ENCODE data around the gene DUS1L.

Gene DUS1L

GRCh38 chr17:82086941-82087906, 21.6 kb upstream of the DUS1L start:
- DNase-seq (ENCODE audit: low read depth): no peak
- no peak overlapping the region for H3K4me3 ChIP-seq (ENCODE audit: low read length)
- no peak for TF ChIP-seq CTCF (conservative IDR thresholded peaks at IDR 0.05; ENCODE audit: low read length)

DNA sequence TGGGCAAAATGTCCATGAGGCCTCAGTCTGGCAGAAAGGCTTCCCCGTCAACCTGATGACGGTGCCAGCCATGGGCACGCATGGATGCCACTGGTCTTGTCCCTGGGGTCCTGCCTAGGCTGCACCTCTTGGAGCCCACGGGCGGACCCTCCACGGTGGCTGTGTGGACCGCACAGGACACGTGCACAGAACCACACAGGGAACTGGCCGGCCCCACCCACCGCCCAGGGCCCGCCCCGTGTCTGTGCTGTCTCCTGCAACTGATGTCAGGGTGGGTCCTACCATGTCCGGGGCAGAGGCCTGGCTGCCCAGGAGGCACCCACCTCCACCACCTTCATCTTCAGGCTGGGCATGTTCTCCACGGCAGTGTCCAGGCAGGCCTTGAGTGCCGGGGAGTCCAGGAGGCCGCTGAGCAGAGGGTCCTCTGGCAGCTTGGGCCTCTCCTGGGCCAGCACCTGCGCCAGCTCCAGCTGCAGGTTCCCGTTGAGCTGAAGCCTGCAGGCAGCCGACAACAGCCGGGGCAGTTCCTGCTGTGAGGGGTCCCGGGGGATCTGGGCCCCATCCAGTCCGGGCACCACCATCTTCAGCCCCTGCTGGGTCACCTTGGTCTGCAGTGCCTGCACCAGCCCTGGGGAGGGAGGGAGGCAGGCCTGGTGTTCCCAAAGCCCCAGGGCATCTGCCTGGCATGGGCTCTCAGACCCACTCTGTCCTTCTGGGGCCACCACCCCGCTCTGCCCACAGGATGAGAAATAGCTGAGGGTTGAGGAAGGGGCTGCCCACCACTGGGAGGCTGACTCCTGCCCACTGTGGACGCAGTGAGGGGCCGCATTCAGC, 20.5 kb upstream of the DUS1L start:
- no peak for DNase-seq (ENCODE audit: low read depth)
- no peak for TF ChIP-seq CTCF (conservative IDR thresholded peaks at IDR 0.05; ENCODE audit: low read length)
- H3K4me3 ChIP-seq (ENCODE audit: low read length): no peak overlapping the region

- H3K4me3 ChIP-seq (ENCODE audit: low read length): no peak overlapping the region
- no peak for TF ChIP-seq CTCF (conservative IDR thresholded peaks at IDR 0.05; ENCODE audit: low read length)
- DNase-seq (ENCODE audit: low read depth): no peak
These were observed 19.6 kb upstream of the DUS1L start for GRCh38 chr17:82085031-82085861.

DNA sequence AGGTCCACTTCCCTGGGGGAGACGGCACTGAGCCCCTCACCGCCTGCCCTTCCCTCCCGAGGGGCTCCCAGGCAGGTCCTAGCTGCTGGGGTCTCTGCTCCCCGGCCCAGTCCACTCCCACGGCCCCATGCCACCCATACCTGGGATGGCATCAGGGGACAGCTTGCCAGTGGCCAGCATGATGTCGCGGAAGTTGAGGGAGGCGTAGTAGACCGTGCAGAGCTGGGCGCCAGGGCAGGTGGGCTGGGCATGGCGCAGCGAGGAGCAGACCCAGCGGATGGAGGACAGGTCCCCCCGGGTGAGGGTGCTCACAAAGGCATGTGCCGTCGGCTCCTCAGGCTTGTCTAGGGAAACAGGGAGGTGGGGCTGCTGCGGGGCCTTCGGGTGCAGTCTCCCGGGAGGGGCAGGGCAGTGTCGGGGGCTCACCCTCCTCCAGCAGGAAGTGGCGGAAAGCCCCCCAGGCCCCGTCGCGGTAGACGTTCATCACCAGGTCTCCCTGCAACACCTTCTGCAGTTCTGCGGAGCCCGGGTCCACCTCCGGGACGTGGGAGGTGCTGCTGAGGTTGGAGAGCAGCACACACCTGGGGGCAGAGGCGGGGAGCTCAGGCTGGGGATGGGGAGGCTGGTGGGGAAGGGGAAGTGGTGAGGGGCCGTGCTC, 18.9 kb upstream of the DUS1L start:
- no peak for TF ChIP-seq CTCF (conservative IDR thresholded peaks at IDR 0.05; ENCODE audit: low read length)
- no peak overlapping the region for H3K4me3 ChIP-seq (ENCODE audit: low read length)
- DNase-seq (ENCODE audit: low read depth): no peak

GRCh38 chr17:82083533-82084359, 18.1 kb upstream of the DUS1L start:
- H3K4me3 ChIP-seq (ENCODE audit: low read length): no peak overlapping the region
- no peak for TF ChIP-seq CTCF (conservative IDR thresholded peaks at IDR 0.05; ENCODE audit: low read length)
- no peak for DNase-seq (ENCODE audit: low read depth)

GRCh38 chr17:82083009-82083408, 17.4 kb upstream of the DUS1L start:
- no peak overlapping the region for H3K4me3 ChIP-seq (ENCODE audit: low read length)
- DNase-seq (ENCODE audit: low read depth): no peak
- no peak for TF ChIP-seq CTCF (conservative IDR thresholded peaks at IDR 0.05; ENCODE audit: low read length)
